ENCODE data around the gene RCAN1.

RCAN1 gene

GRCh38 chr21:34614628-34615486 is at the start of gene RCAN1:
TSS of gene RCAN1 (minus strand) at chr21:34615113. CDS start at chr21:34615011, 102 bp downstream.
- Histone ChIP-seq H3K36me3 (ENCODE audit: control insufficient read depth in 2 of 2, insufficient read depth in 2 of 2, low read length in 2 of 2) (no peaks in the 10 kb centered on the region), H3K27me3 (ENCODE audit: control insufficient read depth in 2 of 2, insufficient read depth in 2 of 2, low read length in 2 of 2) (no peaks in the 10 kb centered on the region), H3K4me1 (ENCODE audit: control insufficient read depth in 2 of 2, insufficient read depth in 2 of 2, low read length in 2 of 2) (peaks cover 3 to 8% of the 10 kb centered on the region in 2 donors), H3K4me3 (ENCODE audit: low read length in 2 of 2) (peak within 1 kb of the TSS; percentile 77 to 86), H3K27ac (ENCODE audit: low read depth in 2 of 2, low read length in 2 of 2) (peak within 1 kb of the TSS; percentile 74 to 82), H3K9me3 (ENCODE audit: control insufficient read depth in 2 of 2, low read length in 2 of 2) (no peaks in the 10 kb centered on the region), H3K9ac (ENCODE audit: low read depth in 1 of 2, low read length in 2 of 2) (peak within 1 kb of the TSS; percentile 64 to 75)

GRCh38 chr21:34661848-34662247 is 46.9 kb upstream of the RCAN1 start:
- Histone ChIP-seq H3K4me3 (ENCODE audit: low read length in 2 of 2) (no peak overlapping the region), H3K27me3 (ENCODE audit: control insufficient read depth in 2 of 2, insufficient read depth in 2 of 2, low read length in 2 of 2) (peaks cover 0 to 3% of the 10 kb centered on the region in 2 donors), H3K27ac (ENCODE audit: low read depth in 2 of 2, low read length in 2 of 2) (no peak overlapping the region), H3K4me1 (ENCODE audit: control insufficient read depth in 2 of 2, insufficient read depth in 2 of 2, low read length in 2 of 2) (no peaks in the 10 kb centered on the region), H3K9me3 (ENCODE audit: control insufficient read depth in 2 of 2, low read length in 2 of 2) (peaks cover 0 to 4% of the 10 kb centered on the region in 2 donors), H3K36me3 (ENCODE audit: control insufficient read depth in 2 of 2, insufficient read depth in 2 of 2, low read length in 2 of 2) (no peaks in the 10 kb centered on the region), H3K9ac (ENCODE audit: low read depth in 1 of 2, low read length in 2 of 2) (no peak overlapping the region)

GRCh38 chr21:34653522-34653921 is 38.6 kb upstream of the RCAN1 start:
- Histone ChIP-seq H3K27me3 (ENCODE audit: control insufficient read depth in 2 of 2, insufficient read depth in 2 of 2, low read length in 2 of 2) (no peaks in the 10 kb centered on the region), H3K4me3 (ENCODE audit: low read length in 2 of 2) (no peak overlapping the region), H3K4me1 (ENCODE audit: control insufficient read depth in 2 of 2, insufficient read depth in 2 of 2, low read length in 2 of 2) (no peaks in the 10 kb centered on the region), H3K27ac (ENCODE audit: low read depth in 2 of 2, low read length in 2 of 2) (no peak overlapping the region), H3K36me3 (ENCODE audit: control insufficient read depth in 2 of 2, insufficient read depth in 2 of 2, low read length in 2 of 2) (no peaks in the 10 kb centered on the region), H3K9ac (ENCODE audit: low read depth in 1 of 2, low read length in 2 of 2) (no peak overlapping the region), H3K9me3 (ENCODE audit: control insufficient read depth in 2 of 2, low read length in 2 of 2) (no peaks in the 10 kb centered on the region)

- Histone ChIP-seq H3K4me3 (ENCODE audit: low read length in 2 of 2) (no peak overlapping the region), H3K9ac (ENCODE audit: low read depth in 1 of 2, low read length in 2 of 2) (no peak overlapping the region), H3K4me1 (ENCODE audit: control insufficient read depth in 2 of 2, insufficient read depth in 2 of 2, low read length in 2 of 2) (no peaks in the 10 kb centered on the region)
Observed at GRCh38 chr21:34651642-34652041, 36.7 kb upstream of the RCAN1 start.

GRCh38 chr21:34650861-34651431 is 36.0 kb upstream of the RCAN1 start:
- Histone ChIP-seq H3K27ac (ENCODE audit: low read depth in 2 of 2, low read length in 2 of 2) (no peak overlapping the region), H3K36me3 (ENCODE audit: control insufficient read depth in 2 of 2, insufficient read depth in 2 of 2, low read length in 2 of 2) (no peaks in the 10 kb centered on the region), H3K27me3 (ENCODE audit: control insufficient read depth in 2 of 2, insufficient read depth in 2 of 2, low read length in 2 of 2) (no peaks in the 10 kb centered on the region)

More at GRCh38 chr21:34651642-34652041, 36.7 kb upstream of the RCAN1 start:
- no peak overlapping the region for H3K27ac ChIP-seq (ENCODE audit: low read depth in 2 of 2, low read length in 2 of 2)
- no peaks in the 10 kb centered on the region for H3K27me3 ChIP-seq (ENCODE audit: control insufficient read depth in 2 of 2, insufficient read depth in 2 of 2, low read length in 2 of 2)
- no peaks in the 10 kb centered on the region for H3K36me3 ChIP-seq (ENCODE audit: control insufficient read depth in 2 of 2, insufficient read depth in 2 of 2, low read length in 2 of 2)
- no peaks in the 10 kb centered on the region for H3K9me3 ChIP-seq (ENCODE audit: control insufficient read depth in 2 of 2, low read length in 2 of 2)

GRCh38 chr21:34649400-34649799 is 34.5 kb upstream of the RCAN1 start:
- Histone ChIP-seq H3K27me3 (ENCODE audit: control insufficient read depth in 2 of 2, insufficient read depth in 2 of 2, low read length in 2 of 2) (no peaks in the 10 kb centered on the region), H3K9me3 (ENCODE audit: control insufficient read depth in 2 of 2, low read length in 2 of 2) (no peaks in the 10 kb centered on the region), H3K4me3 (ENCODE audit: low read length in 2 of 2) (no peak overlapping the region), H3K4me1 (ENCODE audit: control insufficient read depth in 2 of 2, insufficient read depth in 2 of 2, low read length in 2 of 2) (no peaks in the 10 kb centered on the region), H3K36me3 (ENCODE audit: control insufficient read depth in 2 of 2, insufficient read depth in 2 of 2, low read length in 2 of 2) (no peaks in the 10 kb centered on the region), H3K9ac (ENCODE audit: low read depth in 1 of 2, low read length in 2 of 2) (no peak overlapping the region), H3K27ac (ENCODE audit: low read depth in 2 of 2, low read length in 2 of 2) (no peak overlapping the region)

More at GRCh38 chr21:34650861-34651431, 36.0 kb upstream of the RCAN1 start:
- no peaks in the 10 kb centered on the region for H3K9me3 ChIP-seq (ENCODE audit: control insufficient read depth in 2 of 2, low read length in 2 of 2)
- no peak overlapping the region for H3K4me3 ChIP-seq (ENCODE audit: low read length in 2 of 2)
- no peak overlapping the region for H3K9ac ChIP-seq (ENCODE audit: low read depth in 1 of 2, low read length in 2 of 2)
- H3K4me1 ChIP-seq (ENCODE audit: control insufficient read depth in 2 of 2, insufficient read depth in 2 of 2, low read length in 2 of 2) = no peaks in the 10 kb centered on the region

GRCh38 chr21:34648739-34649297 is 33.9 kb upstream of the RCAN1 start:
- H3K4me1 ChIP-seq (ENCODE audit: control insufficient read depth in 2 of 2, insufficient read depth in 2 of 2, low read length in 2 of 2) = no peaks in the 10 kb centered on the region
- H3K4me3 ChIP-seq (ENCODE audit: low read length in 2 of 2) = no peak overlapping the region
- H3K9me3 ChIP-seq (ENCODE audit: control insufficient read depth in 2 of 2, low read length in 2 of 2) = no peaks in the 10 kb centered on the region
- no peak overlapping the region for H3K9ac ChIP-seq (ENCODE audit: low read depth in 1 of 2, low read length in 2 of 2)
- no peaks in the 10 kb centered on the region for H3K27me3 ChIP-seq (ENCODE audit: control insufficient read depth in 2 of 2, insufficient read depth in 2 of 2, low read length in 2 of 2)
- H3K27ac ChIP-seq (ENCODE audit: low read depth in 2 of 2, low read length in 2 of 2) = no peak overlapping the region
- H3K36me3 ChIP-seq (ENCODE audit: control insufficient read depth in 2 of 2, insufficient read depth in 2 of 2, low read length in 2 of 2) = no peaks in the 10 kb centered on the region

- H3K9me3 ChIP-seq (ENCODE audit: control insufficient read depth in 2 of 2, low read length in 2 of 2) = no peaks in the 10 kb centered on the region
- no peaks in the 10 kb centered on the region for H3K4me1 ChIP-seq (ENCODE audit: control insufficient read depth in 2 of 2, insufficient read depth in 2 of 2, low read length in 2 of 2)
- H3K36me3 ChIP-seq (ENCODE audit: control insufficient read depth in 2 of 2, insufficient read depth in 2 of 2, low read length in 2 of 2) = no peaks in the 10 kb centered on the region
- H3K27ac ChIP-seq (ENCODE audit: low read depth in 2 of 2, low read length in 2 of 2) = no peak overlapping the region
- no peak overlapping the region for H3K4me3 ChIP-seq (ENCODE audit: low read length in 2 of 2)
- H3K27me3 ChIP-seq (ENCODE audit: control insufficient read depth in 2 of 2, insufficient read depth in 2 of 2, low read length in 2 of 2) = no peaks in the 10 kb centered on the region
- no peak overlapping the region for H3K9ac ChIP-seq (ENCODE audit: low read depth in 1 of 2, low read length in 2 of 2)
Observed at GRCh38 chr21:34647555-34647954, 32.6 kb upstream of the RCAN1 start.

GRCh38 chr21:34644825-34645224 is 29.9 kb upstream of the RCAN1 start:
- Histone ChIP-seq H3K9me3 (ENCODE audit: control insufficient read depth in 2 of 2, low read length in 2 of 2) (no peaks in the 10 kb centered on the region), H3K36me3 (ENCODE audit: control insufficient read depth in 2 of 2, insufficient read depth in 2 of 2, low read length in 2 of 2) (no peaks in the 10 kb centered on the region), H3K9ac (ENCODE audit: low read depth in 1 of 2, low read length in 2 of 2) (no peak overlapping the region), H3K27ac (ENCODE audit: low read depth in 2 of 2, low read length in 2 of 2) (no peak overlapping the region), H3K4me1 (ENCODE audit: control insufficient read depth in 2 of 2, insufficient read depth in 2 of 2, low read length in 2 of 2) (no peaks in the 10 kb centered on the region), H3K4me3 (ENCODE audit: low read length in 2 of 2) (no peak overlapping the region), H3K27me3 (ENCODE audit: control insufficient read depth in 2 of 2, insufficient read depth in 2 of 2, low read length in 2 of 2) (no peaks in the 10 kb centered on the region)
